K562 (cell line): Measurements from ENCODE around the gene GALK2. TPM values are rescaled to one million over a fixed set of nuclear protein-coding genes. Genes with fewer than 3 reads are reported as not detected.

ENCODE experiments used
- ATAC-seq: fragments of 200-7000 bp; cut with Tn5 transposase; 3 replicates; pipeline ENCODE4 v1.9.1; 2020; ENCODE audit warnings: moderate library complexity
- BruUV-seq: library from RNA; stranded (reverse); fragments of 400-500 nt; replicated peaks from 2 replicates; lab custom pipeline; 2021; lab: Mats Ljungman, UMichigan
- CTCF ChIA-PET: fragments of 300-600 bp; formaldehyde crosslinking; extraction: SDS; loops from one replicate; lab custom pipeline; 2021; ENCODE audit warnings: low intra/inter-chr PET ratio; lab: Yijun Ruan, JAX
- POLR2A ChIA-PET: fragments of 300-600, 350-650 bp; sonication (Branson Sonifier 250); formaldehyde crosslinking; extraction: SDS; loops from one replicate; lab custom pipeline; 2021; ENCODE audit warnings: antibody characterized with exemption, inconsistent platforms; lab: Yijun Ruan, JAX
- DNase-seq, 4 experiments: peaks; one replicate each; pipeline versions ENCODE4 v3.0.0 to v3.0.0-alpha.2; 2011 to 2018; ENCODE audit warnings: low spot score in 3 of 4, mixed read lengths in 3 of 4; ENCODE audit errors: extremely low read depth in 1 of 4
- FAIRE-seq: peaks from 2 replicates; lab custom pipeline; 2011; peaks lifted over from hg19 to GRCh38; lab: Jason Lieb, UNC
- H2AFZ ChIP-seq: 2 replicates; pipeline ENCODE4 v1.6.0; 2011; ENCODE audit warnings: low read depth, low read length, control low read depth, inconsistent platforms
- H3K27ac ChIP-seq: fragments of 200-600 bp; 3 replicates; pipeline ENCODE4 v1.8.0; 2011; ENCODE audit warnings: low read depth, mild to moderate bottlenecking, control low read depth, inconsistent platforms, low read length, moderate library complexity, mixed read lengths; ENCODE audit errors: extremely low read depth
- H3K27me3 ChIP-seq, 2 experiments: fragments of 300-600 bp in 1 of 2; 2 replicates in 1 of 2; 3 replicates in 1 of 2; pipeline versions ENCODE4 v1.6.0 to v1.8.0; 2011; ENCODE audit warnings: inconsistent platforms in 2 of 2, low read length in 2 of 2, mild to moderate bottlenecking in 1 of 2, mixed read lengths in 1 of 2, moderate library complexity in 1 of 2; ENCODE audit not compliant: control insufficient read depth in 2 of 2, insufficient read depth in 2 of 2
- H3K36me3 ChIP-seq: fragments of 300-600 bp; 3 replicates; pipeline ENCODE4 v1.8.0; 2011; ENCODE audit warnings: mild to moderate bottlenecking, low read length, inconsistent platforms; ENCODE audit not compliant: control insufficient read depth, insufficient read depth
- H3K4me1 ChIP-seq, 2 experiments: fragments of 200-600 bp in 1 of 2; replicated peaks in 1 of 2; 2 replicates in 1 of 2; 3 replicates in 1 of 2; pipeline versions ENCODE4 v1.5.1 to v1.8.0; 2011; ENCODE audit warnings: inconsistent platforms in 2 of 2, low read length in 2 of 2, mild to moderate bottlenecking in 1 of 2, mixed read lengths in 1 of 2, moderate library complexity in 1 of 2; ENCODE audit not compliant: control insufficient read depth in 2 of 2, insufficient read depth in 2 of 2
- H3K4me2 ChIP-seq: 2 replicates; pipeline ENCODE4 v1.6.1; 2011; ENCODE audit warnings: low read length, control low read depth, inconsistent platforms, mixed read lengths; ENCODE audit not compliant: insufficient read depth
- H3K4me3 ChIP-seq: fragments of 200-600 bp; sonication (generic), shearing (Covaris generic); 2 replicates; pipeline ENCODE4 v1.5.1; 2016; ENCODE audit warnings: control low read depth, inconsistent platforms
- H3K79me2 ChIP-seq: fragments of 200-600 bp; 3 replicates; pipeline ENCODE4 v1.8.0; 2011; ENCODE audit warnings: low read length, inconsistent platforms; ENCODE audit not compliant: control insufficient read depth, insufficient read depth
- H3K9ac ChIP-seq, 2 experiments: 2 replicates each; pipeline versions ENCODE4 v1.6.0 to v1.6.1; 2011; ENCODE audit warnings: low read depth in 2 of 2, low read length in 2 of 2, control low read depth in 1 of 2, inconsistent platforms in 1 of 2, mild to moderate bottlenecking in 1 of 2, mixed read lengths in 1 of 2; ENCODE audit not compliant: insufficient read depth in 1 of 2
- H3K9me1 ChIP-seq: one replicate; pipeline ENCODE4 v1.6.0; 2011; ENCODE audit warnings: inconsistent platforms, mild to moderate bottlenecking, low read length, moderate library complexity; ENCODE audit not compliant: control insufficient read depth, insufficient read depth
- H3K9me3 ChIP-seq: replicated peaks from 2 replicates; pipeline ENCODE4 v1.5.1; 2011; ENCODE audit warnings: low read depth, low read length, inconsistent platforms; ENCODE audit not compliant: control insufficient read depth, insufficient read depth
- H4K20me1 ChIP-seq: replicated peaks from 2 replicates; pipeline ENCODE4 v1.6.1; 2011; ENCODE audit warnings: low read length, inconsistent platforms, mixed read lengths; ENCODE audit not compliant: control insufficient read depth, insufficient read depth
- ADNP ChIP-seq: fragments of 200-800 bp; sonication (Bioruptor generic); IDR thresholded peaks from 2 replicates; pipeline ENCODE4 v1.6.1; 2016; ENCODE audit warnings: missing genetic modification characterization, missing compliant biosample characterization
- CAMTA2 ChIP-seq: fragments of 250-450 bp; sonication (Bioruptor Pico); conservative IDR thresholded peaks from 2 replicates; pipeline ENCODE4 v1.5.1; 2022
- CSDE1 ChIP-seq, 2 experiments: fragments of 450-650 bp; IDR thresholded peaks; 2 replicates each; pipeline ENCODE4 v1.6.1; 2016; ENCODE audit warnings: mild to moderate bottlenecking in 1 of 2
- ETV1 ChIP-seq: fragments of 450-650 bp; conservative IDR thresholded peaks from 2 replicates; pipeline ENCODE4 v1.6.1; 2016; ENCODE audit warnings: missing genetic modification characterization, control low read depth, low read depth, missing compliant biosample characterization
- MLLT1 ChIP-seq, 2 experiments: fragments of 450-650 bp; IDR thresholded peaks; 2 replicates each; pipeline ENCODE4 v1.6.1; 2016
- PCBP1 ChIP-seq: fragments of 200-400 bp; formaldehyde crosslinking; IDR thresholded peaks from 2 replicates; pipeline ENCODE4 v1.6.1; 2018; ENCODE audit warnings: mild to moderate bottlenecking, low read depth, low read length; ENCODE audit not compliant: poor library complexity, severe bottlenecking
- SAFB2 ChIP-seq: fragments of 200-400 bp; formaldehyde crosslinking; IDR thresholded peaks from 2 replicates; pipeline ENCODE4 v1.6.1; 2018; ENCODE audit warnings: borderline replicate concordance, low read length, low read depth, moderate library complexity; ENCODE audit not compliant: severe bottlenecking
- ZBTB11 ChIP-seq, 3 experiments: fragments of 200-800 bp in 1 of 3; fragments of 250-450 bp in 1 of 3; fragments of 450-650 bp in 1 of 3; sonication (Bioruptor Pico) in 1 of 3; sonication (Bioruptor generic) in 1 of 3; formaldehyde crosslinking in 1 of 3; IDR thresholded peaks; 2 replicates each; pipeline versions ENCODE4 v1.6.1 to v1.8.0; 2016 to 2022; ENCODE audit warnings: mild to moderate bottlenecking in 2 of 3, missing genetic modification characterization in 2 of 3, missing compliant biosample characterization in 1 of 3, moderate library complexity in 1 of 3
- ZC3H11A ChIP-seq: IDR thresholded peaks from 2 replicates; pipeline ENCODE4 v1.6.1; 2012; ENCODE audit warnings: low read depth, low read length, improper control_type of control experiment
- ZNF354B ChIP-seq: fragments of 250-450 bp; sonication (Bioruptor Pico); IDR thresholded peaks from 2 replicates; pipeline ENCODE4 v1.4.0; 2020
- WGBS: fragments of 100-300 bp; shearing (Covaris generic); methylation state at CpG from one replicate; pipeline ENCODE4 v1.1.6; 2016; ENCODE audit warnings: low coverage, mixed read lengths; ENCODE audit not compliant: insufficient coverage; ENCODE audit errors: missing lambda C conversion rate; 5-methylcytosine and 5-hydroxymethylcytosine counted together
- in situ Hi-C: fragments of 300-500 bp; cut with MboI; formaldehyde crosslinking; loops from 4 replicates; pipeline ENCODE4 v1.15.0; 2018; ENCODE audit warnings: inconsistent platforms, mixed read lengths
- intact Hi-C: fragments of 100-400 bp; cut with micrococcal nuclease; formaldehyde crosslinking; loops from 2 replicates; pipeline ENCODE4 v1.14.2; 2022
- polyA plus RNA-seq, 8 experiments: library from polyadenylated mRNA; depleted of rRNA in 4 of 8; stranded (reverse) in 5 of 8; unstranded in 3 of 8; fragments of >200 nt; fragmentation: Nextera tagmentation in 2 of 8; fragmentation: Illumina TruSeq in 1 of 8; extraction: Ambion mirVana in 2 of 8; extraction: Trizol in 1 of 8; gene quantifications; 2 replicates each; pipeline versions ENCODE4 v1.2.1 to v1.2.3, GENCODE V29; 2011 to 2014; ENCODE audit warnings: inconsistent platforms in 1 of 8, missing spikeins in 1 of 8
- total RNA-seq, 7 experiments: library from RNA; depleted of rRNA in 6 of 7; stranded (reverse); fragments of >200 nt in 6 of 7; fragmentation: Illumina TruSeq in 2 of 7; extraction: Trizol in 2 of 7; gene quantifications; 2 replicates each; pipeline versions ENCODE4 v1.2.1 to v1.2.3, GENCODE V29; 2011 to 2021; ENCODE audit warnings: low replicate concordance in 1 of 7

Gene GALK2
- total and polyA plus RNA-seq, 9 of the 15 experiments (the other 6 are each of a cell fraction or from before 2014, with no cell fraction given), result 32.8 to 82.0 (median 54.4) TPM

- Histone ChIP-seq H3K27ac (no peak overlapping the region), H3K9ac (no peak overlapping the region), H3K4me3 (no peak overlapping the region), H3K9me3 (no peaks in the 10 kb centered on the region; the same call in 1 of the 2 replicates), H4K20me1 (no peaks in the 10 kb centered on the region), H3K79me2 (no peaks in the 10 kb centered on the region), H3K9me1 (peaks cover 3% of the 10 kb centered on the region), H3K4me2 (no peak overlapping the region), H3K27me3 (no peaks in the 10 kb centered on the region), H3K4me1 (peaks cover 0 to 17% of the 10 kb centered on the region in 2 experiments; a peak in 3 of 5 replicates), H2AFZ (no peak overlapping the region), H3K36me3 (peaks cover 73% of the 10 kb centered on the region)
- 88% methylated on average over 2 of the region's 2 CpGs for WGBS
- intact Hi-C loops, result loop anchor here (5.0 to 10.0 kb wide), 3 partner anchors 184 to 764 kb away; partner anchors contain the start of gene FGF7
- ChIA-PET CTCF (no interaction called here), POLR2A (interaction anchor here (0.7 to 1.4 kb wide), 3 partner anchors 13 to 178 kb away, joined by 3 to 5 read pairs (median 3); no protein-coding TSS in a partner anchor)
- FAIRE-seq, result no peak
- in situ Hi-C loops, result no loop called here
- no TSS peak for BruUV-seq
- no peak for TF ChIP-seq ZNF354B
- TF ChIP-seq CAMTA2 (CRISPR knock-in tag), result no peak
- TF ChIP-seq PCBP1, result no peak
- no peak for TF ChIP-seq CSDE1 (IDR thresholded peaks at IDR 0.05)
- no peak for TF ChIP-seq ETV1
- no peak for ATAC-seq
- no peak for DNase-seq
These were observed 68.3 kb downstream of the GALK2 start for GRCh38 chr15:49238342-49238741.

- ChIA-PET POLR2A (interaction anchor here (0.7 kb wide), 1 partner anchor 178 kb away, joined by 3 read pairs; no protein-coding TSS in a partner anchor), CTCF (no interaction called here)
- intact Hi-C loops (loop anchor here (5.0 to 10.0 kb wide), 3 partner anchors 183 to 763 kb away; partner anchors contain the start of gene FGF7), in situ Hi-C loops (no loop called here)
- Histone ChIP-seq H3K27me3 (no peaks in the 10 kb centered on the region), H2AFZ (no peak overlapping the region), H3K9me3 (no peaks in the 10 kb centered on the region), H3K4me1 (peaks cover 0 to 17% of the 10 kb centered on the region in 2 experiments; a peak in 3 of 5 replicates), H3K36me3 (peaks cover 70% of the 10 kb centered on the region), H4K20me1 (no peaks in the 10 kb centered on the region), H3K4me3 (no peak overlapping the region), H3K27ac (no peak overlapping the region), H3K9me1 (no peaks in the 10 kb centered on the region), H3K9ac (no peak overlapping the region), H3K79me2 (no peaks in the 10 kb centered on the region), H3K4me2 (no peak overlapping the region)
- DNase-seq (no peak), FAIRE-seq (no peak), ATAC-seq (no peak)
- no TSS peak for BruUV-seq
- WGBS, result 100% methylated on average over 1 of the region's 1 CpG
- TF ChIP-seq SAFB2, result no peak
- no peak for TF ChIP-seq MLLT1 (IDR thresholded peaks at IDR 0.05)
- no peak for TF ChIP-seq ZBTB11 (CRISPR knock-in tag; IDR thresholded peaks at IDR 0.05)
- TF ChIP-seq ADNP (tag), result no peak
- no peak for TF ChIP-seq ZC3H11A
These were observed 69.1 kb downstream of the GALK2 start for GRCh38 chr15:49239105-49239504.
